B cell (primary cell): Measurements from ENCODE around the gene FARSB.

Source experiments
- EZH2 ChIP-seq: IDR thresholded peaks from 2 replicates; pipeline ENCODE4 v1.6.1; 2012; ENCODE audit warnings: borderline replicate concordance, low read depth, mild to moderate bottlenecking, moderate library complexity, low read length; ENCODE audit not compliant: insufficient read depth, poor library complexity, severe bottlenecking
- TF ChIP-seq, protein P1 (sequence below): fragments of 200-600 bp; IDR thresholded peaks from one replicate; pipeline ENCODE4 v1.8.0; 2022; ENCODE audit warnings: antibody characterized with exemption, mild to moderate bottlenecking

DNA sequence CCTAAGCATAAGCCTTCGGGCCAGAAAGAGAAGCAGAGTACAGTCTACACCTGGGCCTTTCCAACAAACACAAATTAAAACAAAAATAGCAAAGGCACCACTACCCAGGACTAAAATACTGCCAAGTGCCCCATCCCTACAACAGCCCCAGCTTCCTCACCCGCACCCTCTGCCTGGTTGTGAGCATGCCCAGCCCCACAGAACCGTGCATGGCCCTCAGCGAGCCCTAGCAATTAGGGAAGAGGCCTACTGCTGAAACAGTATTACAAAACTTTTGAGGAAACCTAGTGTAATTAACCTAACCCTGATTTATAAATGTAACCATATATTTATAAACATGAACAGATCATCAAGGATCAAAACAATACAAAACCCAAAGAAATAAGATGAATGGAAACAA lies 44.2 kb downstream of the FARSB start:
- TF ChIP-seq, protein P1, sequence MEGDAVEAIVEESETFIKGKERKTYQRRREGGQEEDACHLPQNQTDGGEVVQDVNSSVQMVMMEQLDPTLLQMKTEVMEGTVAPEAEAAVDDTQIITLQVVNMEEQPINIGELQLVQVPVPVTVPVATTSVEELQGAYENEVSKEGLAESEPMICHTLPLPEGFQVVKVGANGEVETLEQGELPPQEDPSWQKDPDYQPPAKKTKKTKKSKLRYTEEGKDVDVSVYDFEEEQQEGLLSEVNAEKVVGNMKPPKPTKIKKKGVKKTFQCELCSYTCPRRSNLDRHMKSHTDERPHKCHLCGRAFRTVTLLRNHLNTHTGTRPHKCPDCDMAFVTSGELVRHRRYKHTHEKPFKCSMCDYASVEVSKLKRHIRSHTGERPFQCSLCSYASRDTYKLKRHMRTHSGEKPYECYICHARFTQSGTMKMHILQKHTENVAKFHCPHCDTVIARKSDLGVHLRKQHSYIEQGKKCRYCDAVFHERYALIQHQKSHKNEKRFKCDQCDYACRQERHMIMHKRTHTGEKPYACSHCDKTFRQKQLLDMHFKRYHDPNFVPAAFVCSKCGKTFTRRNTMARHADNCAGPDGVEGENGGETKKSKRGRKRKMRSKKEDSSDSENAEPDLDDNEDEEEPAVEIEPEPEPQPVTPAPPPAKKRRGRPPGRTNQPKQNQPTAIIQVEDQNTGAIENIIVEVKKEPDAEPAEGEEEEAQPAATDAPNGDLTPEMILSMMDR: no peak
- no peak for TF ChIP-seq EZH2
